ENCODE results near the gene ABHD12.
A peak's percentile ranks its signal among the peaks of the same experiment; 100 is the strongest.
"Not testable (repeated sequence)": the region's sequence is repeated elsewhere in the genome, so short reads cannot be mapped to it uniquely, and the experiment has no call there.

ABHD12 gene

DNA sequence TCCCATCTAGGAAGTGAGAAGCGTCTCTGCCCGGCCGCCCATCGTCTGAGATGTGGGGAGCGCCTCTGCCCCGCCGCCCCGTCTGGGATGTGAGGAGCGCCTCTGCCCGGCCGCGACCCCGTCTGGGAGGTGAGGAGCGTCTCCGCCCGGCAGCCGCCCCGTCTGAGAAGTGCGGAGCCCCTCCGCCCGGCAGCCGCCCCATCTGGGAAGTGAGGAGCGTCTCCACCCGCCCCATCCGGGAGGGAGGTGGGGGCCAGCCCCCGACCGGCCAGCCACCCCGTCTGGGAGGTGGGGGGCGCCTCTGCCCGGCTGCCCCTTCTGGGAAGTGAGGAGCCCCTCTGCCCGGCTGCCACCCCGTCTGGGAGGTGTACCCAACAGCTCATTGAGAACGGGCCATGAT lies 77.9 kb downstream of the ABHD12 start:
- peaks cover 40% of the 10 kb centered on the region for H3K4me1 Mint-ChIP-seq (ENCODE audit: low read depth)
- not testable (repeated sequence) for H3K27ac Mint-ChIP-seq; H3K4me3 Mint-ChIP-seq; H3K9me3 Mint-ChIP-seq; H3K27me3 Mint-ChIP-seq; H3K36me3 Mint-ChIP-seq (ENCODE audit: low read depth)

DNA sequence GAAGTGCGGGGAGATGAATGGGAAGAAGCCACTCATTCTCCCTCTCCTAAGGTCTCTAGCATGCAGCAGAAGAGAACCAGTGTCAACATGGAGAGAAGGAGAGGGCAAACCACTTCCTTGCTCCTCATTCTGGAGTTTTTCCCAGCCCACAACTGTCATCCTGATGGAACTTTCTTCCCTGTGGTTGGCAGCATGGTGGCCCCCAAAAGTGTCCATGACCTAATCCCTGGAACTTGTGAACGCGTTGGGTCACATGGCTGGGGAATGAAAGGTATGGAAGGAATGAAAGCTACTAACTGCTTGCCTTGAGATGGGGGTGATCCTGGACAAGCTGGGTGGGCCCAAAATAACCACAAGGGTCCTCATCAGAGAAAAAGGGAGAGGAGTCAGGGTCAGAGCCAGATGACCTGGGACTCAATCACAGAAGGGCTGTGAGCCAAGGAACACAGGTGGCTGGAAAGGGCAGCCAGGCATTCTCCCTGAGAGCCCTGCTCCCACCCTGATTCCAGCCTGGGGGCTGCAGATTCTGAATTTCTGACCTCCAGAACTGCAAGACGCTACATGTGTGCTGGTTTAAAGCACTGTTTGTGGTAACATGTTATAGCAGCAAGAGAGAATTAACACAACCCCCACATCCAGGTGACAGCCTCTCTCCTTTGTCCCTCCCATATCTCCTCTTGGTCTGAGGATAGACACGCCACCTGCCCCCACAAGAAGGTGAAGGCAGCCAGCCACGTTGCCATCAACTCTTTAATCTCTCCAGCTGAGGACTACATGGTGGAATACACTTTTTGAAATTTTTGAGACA lies 79.5 kb downstream of the ABHD12 start:
- peak overlapping the region; percentile 83 for H3K4me3 Mint-ChIP-seq
- peak overlapping the region; percentile 97 for H3K27ac Mint-ChIP-seq
- H3K4me1 Mint-ChIP-seq (ENCODE audit: low read depth), result peaks cover 40% of the 10 kb centered on the region
- H3K27me3 Mint-ChIP-seq, result no peaks in the 10 kb centered on the region
- no peaks in the 10 kb centered on the region for H3K36me3 Mint-ChIP-seq (ENCODE audit: low read depth)
- no peaks in the 10 kb centered on the region for H3K9me3 Mint-ChIP-seq

DNA sequence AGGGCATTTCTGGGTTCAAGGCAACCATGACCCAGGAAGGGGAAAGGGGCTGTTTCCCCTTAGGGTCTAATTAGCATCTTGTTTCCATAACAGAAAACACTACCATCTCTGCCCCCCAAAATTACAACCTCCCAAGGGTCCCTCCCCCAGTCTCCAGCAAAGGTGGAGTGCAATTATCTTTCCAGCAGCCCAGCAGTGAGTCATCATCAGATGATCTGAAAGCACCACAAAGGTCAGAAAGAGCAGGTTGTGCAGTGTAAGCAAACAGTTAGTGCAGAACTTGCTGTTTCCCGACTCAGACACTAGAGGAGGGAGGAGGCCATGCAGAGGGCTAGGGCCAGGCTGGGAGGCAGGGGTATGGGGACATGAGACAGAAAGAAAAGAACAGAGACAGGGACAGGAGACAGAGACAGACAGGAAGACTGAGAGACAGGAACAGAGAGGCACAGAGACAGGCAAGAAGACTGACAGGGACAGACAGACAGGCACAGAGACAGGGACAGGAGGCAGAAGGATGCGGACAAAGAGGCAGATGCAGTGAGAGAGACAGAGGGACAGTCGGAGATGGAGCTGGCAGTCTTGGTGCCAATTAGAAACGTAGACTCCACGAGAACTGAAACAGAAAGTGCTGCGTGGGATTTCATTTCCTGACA lies 80.2 kb downstream of the ABHD12 start:
- Mint-ChIP-seq H3K9me3 (no peaks in the 10 kb centered on the region), H3K4me1 (ENCODE audit: low read depth) (peaks cover 40% of the 10 kb centered on the region), H3K27ac (peak overlapping the region; percentile 97)

DNA sequence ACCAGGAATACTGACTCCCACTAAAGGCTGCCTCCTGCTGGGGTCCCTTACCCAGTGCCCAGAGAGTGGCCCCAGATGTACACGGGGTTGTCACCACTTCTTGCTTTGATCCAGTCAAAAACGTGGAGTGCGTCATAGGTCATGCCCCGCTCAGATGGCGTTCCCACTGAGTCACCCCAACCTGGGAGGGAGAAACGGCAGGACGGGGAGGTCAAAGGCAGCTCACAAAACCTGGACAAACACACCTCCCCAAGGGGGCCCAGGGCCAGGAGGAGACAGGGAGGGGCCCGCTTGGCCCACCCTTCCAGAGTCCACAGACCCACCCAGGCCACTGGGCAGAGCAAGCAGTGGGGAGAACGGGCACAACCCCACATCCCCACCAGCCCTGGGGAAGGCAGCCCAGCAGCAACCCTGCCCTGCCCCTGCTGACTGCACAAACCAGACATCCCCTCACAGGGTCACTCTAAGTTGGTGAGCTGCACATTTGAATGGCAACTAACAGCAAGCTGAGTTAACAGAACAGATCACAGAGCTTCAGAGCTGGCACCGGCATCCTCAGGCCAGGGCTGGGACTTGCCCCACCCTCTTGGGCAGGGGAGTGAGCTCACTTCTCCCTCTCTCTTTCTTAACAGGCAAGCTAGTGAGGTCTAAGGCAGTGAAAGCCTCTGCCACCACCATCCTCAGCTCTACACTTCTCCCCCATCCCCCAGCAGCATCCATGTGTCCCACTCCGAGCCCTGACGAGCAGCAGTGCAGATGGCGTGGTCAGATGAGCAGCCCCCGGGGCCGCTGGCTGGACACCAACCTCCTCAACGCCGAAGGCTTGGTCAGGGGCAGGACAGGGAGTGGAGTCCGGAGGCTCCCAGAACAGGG lies 81.0 kb downstream of the ABHD12 start:
- H3K36me3 Mint-ChIP-seq (ENCODE audit: low read depth), result no peaks in the 10 kb centered on the region
- no peaks in the 10 kb centered on the region for H3K9me3 Mint-ChIP-seq
- H3K4me1 Mint-ChIP-seq (ENCODE audit: low read depth), result peaks cover 40% of the 10 kb centered on the region
- H3K27me3 Mint-ChIP-seq, result no peaks in the 10 kb centered on the region
- no peak overlapping the region for H3K4me3 Mint-ChIP-seq
- peak overlapping the region; percentile 97 for H3K27ac Mint-ChIP-seq

More for the DNA sequence above, 80.2 kb downstream of the ABHD12 start:
- Mint-ChIP-seq H3K4me3 (peak overlapping the region; percentile 83), H3K36me3 (ENCODE audit: low read depth) (no peaks in the 10 kb centered on the region), H3K27me3 (no peaks in the 10 kb centered on the region)

DNA sequence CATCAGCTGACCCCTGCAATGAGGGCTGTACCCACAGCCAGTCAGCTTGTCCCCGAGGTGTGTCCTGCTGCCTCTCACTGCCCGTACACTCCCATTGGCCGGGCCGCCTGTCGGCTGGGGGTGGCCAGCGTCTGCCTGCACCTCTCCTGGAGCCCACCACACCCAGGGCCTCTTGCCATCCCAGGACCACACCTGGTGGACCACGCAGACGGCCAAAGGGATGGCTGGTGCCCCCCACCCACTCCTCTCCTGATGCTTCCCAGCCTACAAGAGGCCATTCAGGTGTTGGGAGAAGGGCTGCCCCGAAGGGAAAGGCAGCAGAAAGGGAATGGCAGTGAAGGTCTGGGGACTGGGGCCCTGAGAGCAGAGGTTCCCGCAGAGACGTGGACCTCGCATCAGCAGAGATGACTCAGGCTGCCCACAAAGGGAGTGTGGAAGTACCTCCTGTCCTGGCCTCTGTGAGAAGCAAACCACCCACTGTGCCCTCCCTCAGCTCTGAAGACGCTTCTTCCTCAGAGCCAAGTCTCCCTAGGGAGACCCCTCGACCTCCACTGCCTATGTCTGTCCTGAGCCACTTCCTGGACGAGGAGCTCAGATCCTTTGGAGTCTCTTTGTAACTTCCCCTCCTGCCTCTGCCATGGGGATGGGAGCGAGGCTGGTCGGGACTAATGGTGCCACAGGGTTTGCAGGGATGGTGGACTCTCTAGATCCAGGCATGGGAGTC lies 81.8 kb downstream of the ABHD12 start:
- no peak overlapping the region for H3K4me3 Mint-ChIP-seq
- H3K27ac Mint-ChIP-seq, result no peak overlapping the region
- peaks cover 38% of the 10 kb centered on the region for H3K4me1 Mint-ChIP-seq (ENCODE audit: low read depth)
- no peaks in the 10 kb centered on the region for H3K27me3 Mint-ChIP-seq
- H3K9me3 Mint-ChIP-seq, result no peaks in the 10 kb centered on the region
- H3K36me3 Mint-ChIP-seq (ENCODE audit: low read depth), result no peaks in the 10 kb centered on the region

DNA sequence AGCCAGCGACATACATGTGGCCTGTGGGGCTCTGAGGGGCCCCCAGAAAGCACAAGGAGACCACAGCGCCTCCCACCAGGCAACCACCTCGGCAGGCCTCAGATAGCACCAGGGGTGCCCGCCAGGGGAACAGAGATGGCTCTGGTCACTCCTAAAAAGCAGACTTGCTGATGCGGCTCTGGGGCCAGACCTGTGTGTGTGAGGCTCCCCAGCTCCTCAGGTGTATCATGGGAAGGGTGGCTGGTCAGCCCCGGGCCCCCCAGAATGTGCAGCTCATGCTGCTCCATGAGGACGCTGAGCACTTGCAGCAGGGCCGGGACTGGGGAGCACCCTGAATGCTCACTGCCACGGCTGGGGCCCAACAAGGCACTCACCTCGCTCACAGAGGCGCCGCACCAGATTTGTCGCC lies 82.5 kb downstream of the ABHD12 start:
- no peaks in the 10 kb centered on the region for H3K27me3 Mint-ChIP-seq
- peaks cover 34% of the 10 kb centered on the region for H3K4me1 Mint-ChIP-seq (ENCODE audit: low read depth)
- H3K36me3 Mint-ChIP-seq (ENCODE audit: low read depth), result no peaks in the 10 kb centered on the region
- no peak overlapping the region for H3K27ac Mint-ChIP-seq
- H3K4me3 Mint-ChIP-seq, result no peak overlapping the region
- H3K9me3 Mint-ChIP-seq, result no peaks in the 10 kb centered on the region

DNA sequence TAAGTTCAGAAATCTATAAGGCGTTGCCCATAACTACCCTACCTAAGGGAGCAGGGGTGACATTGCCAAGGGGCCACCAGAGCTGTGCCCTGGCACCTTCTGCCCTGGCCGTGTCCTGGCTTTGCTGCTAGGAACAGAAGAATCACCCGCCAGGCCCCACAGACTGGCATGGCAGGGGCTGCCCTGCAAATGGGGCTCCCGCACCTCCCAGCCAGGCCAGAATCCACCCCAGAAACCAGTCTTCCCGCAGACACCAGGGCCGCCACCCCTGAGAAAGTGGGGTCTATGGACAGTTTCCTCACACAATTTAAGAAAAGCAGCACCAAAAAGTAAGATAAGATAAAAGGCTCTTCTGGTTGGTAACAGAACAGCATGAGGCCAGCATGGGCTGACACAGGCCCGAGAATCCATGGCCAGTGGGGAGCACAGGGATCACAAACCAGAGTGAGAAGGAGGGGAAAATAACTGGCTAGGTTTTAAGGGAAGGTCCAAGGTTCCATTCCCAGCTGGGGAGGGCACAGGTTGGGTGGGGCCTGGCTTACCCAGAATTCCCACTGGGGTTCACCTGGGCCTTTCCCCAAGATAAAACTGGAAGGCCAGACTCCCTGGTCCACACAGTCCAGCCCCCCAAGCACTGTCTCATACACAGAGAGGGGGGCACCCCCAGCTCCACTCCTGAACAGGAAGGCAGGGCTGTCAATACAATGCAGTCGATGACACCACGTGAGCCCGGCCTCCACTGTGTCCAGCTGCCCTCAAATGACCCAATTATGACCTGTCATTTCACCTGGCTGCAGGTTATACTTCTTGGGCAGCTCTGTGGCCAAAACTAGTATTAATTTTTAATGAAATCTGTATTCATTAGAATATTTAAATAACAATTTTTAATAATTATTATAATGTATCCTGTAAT lies 83.4 kb downstream of the ABHD12 start:
- Mint-ChIP-seq H3K36me3 (ENCODE audit: low read depth) (no peaks in the 10 kb centered on the region), H3K4me1 (ENCODE audit: low read depth) (peaks cover 34% of the 10 kb centered on the region), H3K4me3 (no peak overlapping the region), H3K27me3 (no peaks in the 10 kb centered on the region), H3K27ac (no peak overlapping the region), H3K9me3 (no peaks in the 10 kb centered on the region)

DNA sequence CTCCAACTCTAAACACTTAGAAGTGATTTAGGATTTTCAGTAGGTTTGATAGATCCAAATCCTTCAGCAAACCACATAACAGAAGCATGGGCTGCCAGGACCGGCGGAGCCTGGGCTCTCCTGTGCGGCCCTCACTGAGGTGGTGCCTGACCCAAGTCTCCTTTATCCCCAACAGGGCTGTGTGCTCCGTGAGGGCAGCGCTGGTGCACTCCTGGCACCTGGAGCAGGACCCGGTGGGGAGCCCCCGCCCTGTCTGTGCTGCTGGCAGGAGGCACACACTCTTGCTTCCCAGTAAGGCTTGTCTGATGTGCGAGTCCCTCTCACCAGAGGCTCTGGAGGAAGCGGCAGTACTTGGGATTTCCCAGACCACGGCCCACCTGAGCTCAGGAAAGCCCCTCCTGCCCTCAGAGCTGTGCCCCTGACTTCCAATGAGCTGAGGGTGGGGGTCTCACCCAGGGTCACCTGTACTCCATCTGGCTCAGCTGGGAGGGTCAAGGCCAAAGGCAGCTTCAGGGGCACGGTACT lies 86.5 kb downstream of the ABHD12 start:
- no peaks in the 10 kb centered on the region for H3K36me3 Mint-ChIP-seq (ENCODE audit: low read depth)
- H3K9me3 Mint-ChIP-seq, result no peaks in the 10 kb centered on the region
- H3K27me3 Mint-ChIP-seq, result no peaks in the 10 kb centered on the region
- H3K27ac Mint-ChIP-seq, result no peak overlapping the region
- no peak overlapping the region for H3K4me3 Mint-ChIP-seq
- peaks cover 2% of the 10 kb centered on the region for H3K4me1 Mint-ChIP-seq (ENCODE audit: low read depth)

GRCh38 chr20:25303292-25304024 lies 87.2 kb downstream of the ABHD12 start:
- no peaks in the 10 kb centered on the region for H3K27me3 Mint-ChIP-seq
- no peaks in the 10 kb centered on the region for H3K4me1 Mint-ChIP-seq (ENCODE audit: low read depth)
- H3K9me3 Mint-ChIP-seq, result no peaks in the 10 kb centered on the region

DNA sequence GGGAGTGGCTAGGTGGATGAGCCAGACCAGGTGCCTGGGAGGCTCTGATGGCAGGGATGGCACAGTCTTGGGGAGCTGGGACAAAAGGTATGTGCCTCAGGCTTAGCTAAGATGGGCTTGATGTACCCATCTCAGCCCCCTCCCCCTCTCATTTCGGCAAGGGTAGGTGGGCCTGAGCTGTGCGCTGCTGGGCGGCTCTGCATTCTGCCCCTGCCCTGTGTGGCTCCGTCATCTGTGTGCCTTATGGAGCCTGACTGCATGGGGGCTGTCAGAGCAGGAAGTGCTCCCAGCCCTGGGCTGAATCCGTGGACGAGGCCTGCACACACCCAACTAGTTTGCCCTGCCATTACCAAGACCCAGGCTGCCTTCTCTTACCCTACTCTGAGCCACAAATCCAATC lies 88.0 kb downstream of the ABHD12 start:
- no peaks in the 10 kb centered on the region for H3K9me3 Mint-ChIP-seq
- no peak overlapping the region for H3K27ac Mint-ChIP-seq
- peaks cover 7% of the 10 kb centered on the region for H3K36me3 Mint-ChIP-seq (ENCODE audit: low read depth)
- no peaks in the 10 kb centered on the region for H3K27me3 Mint-ChIP-seq
- H3K4me3 Mint-ChIP-seq, result no peak overlapping the region
- no peaks in the 10 kb centered on the region for H3K4me1 Mint-ChIP-seq (ENCODE audit: low read depth)

More at GRCh38 chr20:25303292-25304024, 87.2 kb downstream of the ABHD12 start:
- H3K36me3 Mint-ChIP-seq (ENCODE audit: low read depth), result peaks cover 2% of the 10 kb centered on the region
- H3K4me3 Mint-ChIP-seq, result no peak overlapping the region
- no peak overlapping the region for H3K27ac Mint-ChIP-seq

DNA sequence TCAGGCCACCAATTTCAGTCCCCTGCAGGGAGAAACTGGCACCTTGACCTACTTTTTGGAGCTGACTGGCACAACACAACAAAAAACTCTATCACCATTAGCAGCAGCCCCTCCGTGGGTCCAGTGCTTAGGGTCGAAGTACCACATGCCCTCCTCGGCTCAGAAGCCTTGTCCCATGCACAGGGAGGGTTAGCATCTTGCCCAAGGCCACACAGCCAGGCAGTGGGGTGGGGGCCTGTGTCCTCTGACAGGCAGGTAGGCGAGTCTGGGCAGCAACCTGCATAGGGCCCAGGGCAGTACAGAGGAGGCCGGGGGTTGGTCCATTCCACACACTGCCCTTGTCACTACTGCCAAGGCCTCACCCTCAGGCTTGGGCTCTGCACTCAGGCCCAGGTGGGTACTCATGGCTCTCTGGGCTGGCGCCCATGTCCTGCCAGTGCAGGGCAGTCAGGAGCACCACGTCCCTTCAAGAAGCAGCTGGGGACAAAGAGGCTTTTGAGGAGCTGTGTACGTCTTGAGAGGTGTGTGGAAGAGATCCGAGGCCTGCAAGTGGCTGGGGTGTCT lies 89.2 kb downstream of the ABHD12 start:
- H3K9me3 Mint-ChIP-seq, result no peaks in the 10 kb centered on the region
- no peaks in the 10 kb centered on the region for H3K4me1 Mint-ChIP-seq (ENCODE audit: low read depth)
- H3K4me3 Mint-ChIP-seq, result no peak overlapping the region
- no peaks in the 10 kb centered on the region for H3K27me3 Mint-ChIP-seq
- H3K27ac Mint-ChIP-seq, result no peak overlapping the region
- H3K36me3 Mint-ChIP-seq (ENCODE audit: low read depth), result peaks cover 7% of the 10 kb centered on the region

GRCh38 chr20:25300496-25301170 lies 90.0 kb downstream of the ABHD12 start:
- no peaks in the 10 kb centered on the region for H3K4me1 Mint-ChIP-seq (ENCODE audit: low read depth)
- no peak overlapping the region for H3K27ac Mint-ChIP-seq
- no peak overlapping the region for H3K4me3 Mint-ChIP-seq
- peaks cover 11% of the 10 kb centered on the region for H3K36me3 Mint-ChIP-seq (ENCODE audit: low read depth)
- H3K9me3 Mint-ChIP-seq, result no peaks in the 10 kb centered on the region
- H3K27me3 Mint-ChIP-seq, result no peaks in the 10 kb centered on the region
